CD8-positive, alpha-beta memory T cell (primary cell): ENCODE measurements around the gene TBX4. TPM values are rescaled to one million over a fixed set of nuclear protein-coding genes. Genes with fewer than 3 reads are reported as not detected.

Source experiments
- CTCF ChIA-PET: fragments of 350-600 bp; sonication (Branson Sonifier 250); formaldehyde crosslinking; loops from one replicate; lab custom pipeline; 2021; ENCODE audit warnings: antibody characterized with exemption; lab: Charles Lee
- POLR2A ChIA-PET: fragments of 350-600 bp; sonication (Branson Sonifier 250); formaldehyde crosslinking; loops from one replicate; lab custom pipeline; 2021; ENCODE audit warnings: antibody characterized with exemption; lab: Charles Lee
- DNase-seq, 5 donors: peaks; one replicate each; pipeline versions ENCODE4 v3.0.0 to v3.0.0-alpha.2; 2020 to 2022; ENCODE audit warnings: mixed read lengths in 1 of 5
- H3K27ac ChIP-seq: one replicate; pipeline ENCODE4 v1.7.0; 2013; ENCODE audit warnings: low read depth, mild to moderate bottlenecking, low read length, moderate library complexity
- H3K27me3 ChIP-seq: 2 replicates; pipeline ENCODE4 v1.7.0; 2013; ENCODE audit warnings: low read length, mild to moderate bottlenecking; ENCODE audit not compliant: insufficient read depth, poor library complexity, severe bottlenecking
- H3K36me3 ChIP-seq: 2 replicates; pipeline ENCODE4 v1.7.0; 2013; ENCODE audit warnings: mild to moderate bottlenecking, low read length, moderate library complexity; ENCODE audit not compliant: insufficient read depth
- H3K4me1 ChIP-seq: 2 replicates; pipeline ENCODE4 v1.7.0; 2013; ENCODE audit warnings: mild to moderate bottlenecking, low read length, moderate library complexity; ENCODE audit not compliant: insufficient read depth
- H3K4me3 ChIP-seq: 2 replicates; pipeline ENCODE4 v1.7.0; 2013; ENCODE audit warnings: mild to moderate bottlenecking, low read length
- H3K9me3 ChIP-seq: 2 replicates; pipeline ENCODE4 v1.7.0; 2013; ENCODE audit warnings: mild to moderate bottlenecking, low read length
- H3K27ac Mint-ChIP-seq, 8 donors: one replicate each; pipeline ENCODE4 v1.8.0; 2020 to 2021; ENCODE audit warnings: mixed read lengths in 8 of 8, mild to moderate bottlenecking in 6 of 8, inconsistent platforms in 3 of 8, moderate library complexity in 3 of 8
- H3K27me3 Mint-ChIP-seq, 2 donors: one replicate each; pipeline ENCODE4 v1.8.0; 2020 to 2021; ENCODE audit warnings: mixed read lengths in 2 of 2, mild to moderate bottlenecking in 1 of 2, moderate library complexity in 1 of 2
- H3K36me3 Mint-ChIP-seq, 3 donors: one replicate each; pipeline ENCODE4 v1.8.0; 2020 to 2021; ENCODE audit warnings: mixed read lengths in 3 of 3, inconsistent platforms in 1 of 3, mild to moderate bottlenecking in 1 of 3
- H3K4me1 Mint-ChIP-seq, 3 donors: one replicate each; pipeline ENCODE4 v1.8.0; 2020 to 2021; ENCODE audit warnings: mixed read lengths in 3 of 3, inconsistent platforms in 1 of 3, mild to moderate bottlenecking in 1 of 3
- H3K4me3 Mint-ChIP-seq, 7 donors: one replicate each; pipeline ENCODE4 v1.8.0; 2020 to 2021; ENCODE audit warnings: mixed read lengths in 7 of 7, mild to moderate bottlenecking in 6 of 7, moderate library complexity in 4 of 7, inconsistent platforms in 2 of 7
- H3K9me3 Mint-ChIP-seq, 5 donors: one replicate each; pipeline ENCODE4 v1.8.0; 2020 to 2022; ENCODE audit warnings: mixed read lengths in 5 of 5, mild to moderate bottlenecking in 3 of 5, moderate library complexity in 2 of 5, inconsistent platforms in 1 of 5
- polyA plus RNA-seq: library from polyadenylated mRNA; unstranded; fragments of 300-500 nt; fragmentation: Illumina TruSeq; gene quantifications from one replicate; pipeline ENCODE4 v1.2.3, GENCODE V29; 2021
- total RNA-seq, 2 experiments: library from RNA; stranded (reverse); gene quantifications; one replicate each; pipeline ENCODE4 v1.2.3, GENCODE V29; 2021

The TBX4 gene
- total and polyA plus RNA-seq, 3 experiments from 2014 or later = not detected

GRCh38 chr17:61450641-61451537, 1.3 kb upstream of the TBX4 start:
- Histone ChIP-seq H3K27me3 (peaks cover 40% of the 10 kb centered on the region), H3K36me3 (no peaks in the 10 kb centered on the region), H3K4me1 (no peaks in the 10 kb centered on the region), H3K9me3 (no peaks in the 10 kb centered on the region), H3K4me3 (no peak overlapping the region), H3K27ac (no peak overlapping the region)
- POLR2A ChIA-PET = no interaction called here
- Mint-ChIP-seq H3K27me3 (peaks cover 48 to 65% of the 10 kb centered on the region in 2 donors), H3K9me3 (no peaks in the 10 kb centered on the region), H3K27ac (peak overlapping the region in 1 of 8 donors; percentile 67), H3K4me3 (peak overlapping the region in 5 of 7 donors; percentile 29 to 71 (median 54)), H3K36me3 (no peaks in the 10 kb centered on the region), H3K4me1 (peaks cover 16 to 30% (median 18%) of the 10 kb centered on the region in 3 donors)
- DNase-seq = no peak
- CTCF ChIA-PET = no interaction called here

DNA sequence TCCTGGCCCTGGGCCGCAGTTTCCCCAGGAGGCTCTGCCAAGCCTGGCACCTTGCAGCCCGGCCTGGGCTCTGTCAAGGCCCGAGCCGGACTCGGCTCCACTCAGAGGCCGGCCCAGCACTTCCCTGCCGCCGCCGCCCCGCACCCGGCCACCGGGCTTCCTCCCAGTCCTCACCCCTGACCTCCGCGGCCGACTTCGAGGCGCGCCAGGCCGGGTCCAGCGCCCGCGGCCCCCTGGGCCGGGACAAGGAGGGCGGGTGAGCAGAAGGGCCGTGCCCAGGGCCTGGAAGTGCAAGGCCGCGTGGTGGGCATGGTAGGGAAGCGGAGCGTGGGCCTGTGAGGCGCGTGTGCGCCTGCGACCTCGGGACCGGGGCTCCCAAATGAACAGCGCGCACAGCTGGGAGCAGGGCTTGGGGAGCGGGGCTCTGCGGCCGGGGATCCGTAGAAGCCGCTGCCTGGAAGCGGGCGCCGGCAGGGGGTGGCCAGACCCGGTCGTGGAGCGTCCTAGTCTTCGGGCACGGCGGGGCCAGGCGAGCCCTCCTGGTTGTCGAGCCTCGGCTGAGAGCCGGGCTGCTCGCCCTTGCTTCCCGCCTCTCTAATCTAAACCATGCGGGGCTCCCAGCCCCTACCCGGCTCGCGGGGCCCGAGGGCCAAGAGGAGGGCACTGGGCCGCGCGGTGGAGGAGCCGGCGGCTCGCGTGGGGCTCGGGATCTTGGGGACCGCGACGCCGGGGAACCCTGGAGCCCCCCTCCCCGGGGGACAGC, 503 bp upstream of the TBX4 start:
- ChIA-PET CTCF (no interaction called here), POLR2A (no interaction called here)
- H3K4me1 ChIP-seq = no peaks in the 10 kb centered on the region

DNA sequence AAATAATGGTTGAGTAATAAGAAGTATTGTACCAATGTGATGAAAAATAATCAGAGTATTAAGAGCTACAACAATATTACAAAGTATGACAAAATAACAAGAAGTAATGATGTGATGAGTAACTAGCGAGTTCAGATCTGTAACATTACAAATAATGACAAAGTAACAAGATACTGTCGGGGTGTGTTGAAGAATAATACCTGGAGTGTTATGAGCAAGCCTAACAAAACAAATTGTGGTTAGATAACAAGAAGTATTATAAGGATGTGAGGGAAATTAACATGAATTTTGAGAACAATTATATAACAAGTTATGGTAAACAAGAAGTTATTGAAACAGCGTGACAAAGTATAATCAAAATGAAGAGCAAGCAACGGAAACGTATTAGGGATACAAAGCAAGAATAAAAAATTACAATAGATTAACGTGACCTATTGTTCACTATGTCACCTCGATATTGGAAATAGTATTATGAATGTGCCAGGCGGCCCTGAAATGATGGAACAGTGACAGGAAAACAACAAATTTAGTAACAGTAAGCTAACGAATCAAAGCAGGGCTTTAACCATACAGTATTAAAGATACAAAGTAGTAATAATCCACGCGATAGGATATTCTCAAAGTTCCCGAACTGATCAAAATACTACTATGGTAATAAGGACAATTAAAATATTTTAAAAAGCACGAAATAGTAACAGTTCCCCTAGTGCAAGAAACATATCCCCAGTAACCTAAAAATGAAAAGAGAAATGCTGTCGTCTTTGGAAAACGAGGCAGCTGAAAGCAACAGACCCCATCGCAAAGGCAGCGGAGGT, 1.6 kb downstream of the TBX4 start:
- DNase-seq = no peak
- Histone ChIP-seq H3K27ac (no peak overlapping the region), H3K9me3 (no peaks in the 10 kb centered on the region), H3K4me1 (no peaks in the 10 kb centered on the region), H3K27me3 (peaks cover 53% of the 10 kb centered on the region), H3K36me3 (no peaks in the 10 kb centered on the region), H3K4me3 (no peak overlapping the region)
- Mint-ChIP-seq H3K27me3 (peaks cover 61 to 75% of the 10 kb centered on the region in 2 donors), H3K36me3 (no peaks in the 10 kb centered on the region), H3K9me3 (no peaks in the 10 kb centered on the region), H3K27ac (peak overlapping the region in 1 of 8 donors; percentile 3), H3K4me3 (peak overlapping the region in 5 of 7 donors; percentile 0 to 57 (median 17)), H3K4me1 (peaks cover 25 to 46% (median 33%) of the 10 kb centered on the region in 3 donors)
- ChIA-PET CTCF (no interaction called here), POLR2A (no interaction called here)

More for the DNA sequence above, 503 bp upstream of the TBX4 start:
- Histone ChIP-seq H3K36me3 (no peaks in the 10 kb centered on the region), H3K9me3 (no peaks in the 10 kb centered on the region), H3K4me3 (no peak overlapping the region), H3K27ac (no peak overlapping the region), H3K27me3 (peaks cover 42% of the 10 kb centered on the region)
- no peak for DNase-seq
- Mint-ChIP-seq H3K4me1 (peaks cover 16 to 30% (median 18%) of the 10 kb centered on the region in 3 donors), H3K27ac (peak overlapping the region in 1 of 8 donors; percentile 75), H3K36me3 (no peaks in the 10 kb centered on the region), H3K27me3 (peaks cover 48 to 66% of the 10 kb centered on the region in 2 donors), H3K4me3 (peak overlapping the region in 3 of 7 donors; percentile 29 to 71 (median 59)), H3K9me3 (no peaks in the 10 kb centered on the region)

- DNase-seq = no peak
- H3K27ac ChIP-seq = no peak overlapping the region
- H3K27me3 Mint-ChIP-seq = peaks cover 63 to 77% of the 10 kb centered on the region in 2 donors
- H3K4me1 Mint-ChIP-seq = peaks cover 25 to 46% (median 33%) of the 10 kb centered on the region in 3 donors
- H3K27ac Mint-ChIP-seq = peak overlapping the region in 1 of 8 donors; percentile 3
- peaks cover 61% of the 10 kb centered on the region for H3K27me3 ChIP-seq
- H3K36me3 ChIP-seq = no peaks in the 10 kb centered on the region
- peak overlapping the region in 5 of 7 donors; percentile 0 to 57 (median 17) for H3K4me3 Mint-ChIP-seq
- no peaks in the 10 kb centered on the region for H3K36me3 Mint-ChIP-seq
- H3K9me3 Mint-ChIP-seq = peaks cover 0 to 2% (median 0%) of the 10 kb centered on the region in 5 donors
- no peaks in the 10 kb centered on the region for H3K4me1 ChIP-seq
- POLR2A ChIA-PET = no interaction called here
- H3K4me3 ChIP-seq = no peak overlapping the region
- no peaks in the 10 kb centered on the region for H3K9me3 ChIP-seq
- CTCF ChIA-PET = no interaction called here
Observed at GRCh38 chr17:61454381-61455323, 2.4 kb downstream of the TBX4 start.

- H3K27me3 ChIP-seq = peaks cover 62% of the 10 kb centered on the region
- Mint-ChIP-seq H3K27me3 (peaks cover 71 to 77% of the 10 kb centered on the region in 2 donors), H3K4me1 (peaks cover 25 to 46% (median 33%) of the 10 kb centered on the region in 3 donors), H3K9me3 (peaks cover 0 to 2% (median 0%) of the 10 kb centered on the region in 5 donors), H3K4me3 (peak overlapping the region in 3 of 7 donors; percentile 32 to 38 (median 34)), H3K27ac (peak overlapping the region in 2 of 8 donors; percentile 5 to 70), H3K36me3 (no peaks in the 10 kb centered on the region)
- H3K36me3 ChIP-seq = no peaks in the 10 kb centered on the region
- H3K9me3 ChIP-seq = no peaks in the 10 kb centered on the region
- DNase-seq = no peak
- H3K27ac ChIP-seq = no peak overlapping the region
- no peaks in the 10 kb centered on the region for H3K4me1 ChIP-seq
- ChIA-PET CTCF (no interaction called here), POLR2A (no interaction called here)
- no peak overlapping the region for H3K4me3 ChIP-seq
Observed at GRCh38 chr17:61455324-61456060, 3.3 kb downstream of the TBX4 start.

GRCh38 chr17:61456061-61456681, 3.9 kb downstream of the TBX4 start:
- Mint-ChIP-seq H3K27ac (no peak overlapping the region), H3K4me1 (peaks cover 23 to 46% (median 33%) of the 10 kb centered on the region in 3 donors), H3K9me3 (peaks cover 0 to 2% (median 0%) of the 10 kb centered on the region in 5 donors), H3K4me3 (no peak overlapping the region), H3K27me3 (peaks cover 71 to 77% of the 10 kb centered on the region in 2 donors), H3K36me3 (no peaks in the 10 kb centered on the region)
- Histone ChIP-seq H3K9me3 (no peaks in the 10 kb centered on the region), H3K4me1 (peaks cover 1% of the 10 kb centered on the region), H3K36me3 (no peaks in the 10 kb centered on the region), H3K27ac (no peak overlapping the region), H3K27me3 (peaks cover 58% of the 10 kb centered on the region), H3K4me3 (no peak overlapping the region)
- POLR2A ChIA-PET = no interaction called here
- CTCF ChIA-PET = no interaction called here
- DNase-seq = no peak
